ENCODE measurements around the gene ITGB7. TPM values are rescaled to one million over a fixed set of nuclear protein-coding genes. Genes with fewer than 3 reads are reported as not detected.
A peak's percentile ranks its signal among the peaks of the same experiment; 100 is the strongest.

The ITGB7 gene
- total RNA-seq, 2 experiments from 2014 or later: 168 to 169 TPM

GRCh38 chr12:53236443-53237111 is 29.5 kb upstream of the ITGB7 start:
- intact Hi-C loops (cut with micrococcal nuclease): loop anchor here (1.0 to 2.0 kb wide), 2 partner anchors 14 to 16 kb away; no protein-coding TSS in a partner anchor
- ChIA-PET POLR2A (interaction anchor here (0.9 to 2.9 kb wide), 5 partner anchors 13 to 157 kb away, joined by 3 to 18 read pairs (median 4); partner anchors contain the start of gene SPRYD3), CTCF (interaction anchor here (0.6 to 5.0 kb wide), 5 partner anchors 15 to 38 kb away, joined by 3 to 30 read pairs (median 3); partner anchors contain the start of gene ITGB7)
- peak overlapping the region; percentile 63 for H3K27ac Mint-ChIP-seq
- H3K27me3 Mint-ChIP-seq: no peaks in the 10 kb centered on the region
- no peaks in the 10 kb centered on the region for H3K9me3 Mint-ChIP-seq
- H3K36me3 Mint-ChIP-seq: no peaks in the 10 kb centered on the region
- H3K4me3 Mint-ChIP-seq: peak overlapping the region; percentile 23
- peak; percentile 75 for DNase-seq
- peaks cover 48% of the 10 kb centered on the region for H3K4me1 Mint-ChIP-seq (ENCODE audit: low read depth)

- CTCF ChIA-PET: interaction anchor here (1.5 to 5.0 kb wide), 3 partner anchors 16 to 37 kb away, joined by 3 to 30 read pairs (median 24); a partner anchor contains a TSS
- no peaks in the 10 kb centered on the region for H3K9me3 Mint-ChIP-seq
- no peaks in the 10 kb centered on the region for H3K36me3 Mint-ChIP-seq
- H3K27ac Mint-ChIP-seq: peak overlapping the region; percentile 63
- H3K4me3 Mint-ChIP-seq: peak overlapping the region; percentile 23
- H3K4me1 Mint-ChIP-seq (ENCODE audit: low read depth): peaks cover 53% of the 10 kb centered on the region
- POLR2A ChIA-PET: interaction anchor here (0.9 to 2.9 kb wide), 4 partner anchors 15 to 157 kb away, joined by 3 to 18 read pairs (median 4); partner anchors contain the start of gene SPRYD3
- peak; percentile 54 for DNase-seq
- H3K27me3 Mint-ChIP-seq: no peaks in the 10 kb centered on the region
- intact Hi-C loops (cut with micrococcal nuclease): loop anchor here (1.0 to 2.0 kb wide), 2 partner anchors 15 to 16 kb away; no protein-coding TSS in a partner anchor
Observed at GRCh38 chr12:53235742-53236442, 28.8 kb upstream of the ITGB7 start.

GRCh38 chr12:53235164-53235563 is 28.1 kb upstream of the ITGB7 start:
- POLR2A ChIA-PET: interaction anchor here (2.1 to 2.9 kb wide), 2 partner anchors 17 to 32 kb away, joined by 6 to 18 read pairs; no protein-coding TSS in a partner anchor
- H3K27me3 Mint-ChIP-seq: no peaks in the 10 kb centered on the region
- H3K4me3 Mint-ChIP-seq: no peak overlapping the region
- no peak for DNase-seq
- H3K9me3 Mint-ChIP-seq: no peaks in the 10 kb centered on the region
- H3K36me3 Mint-ChIP-seq: no peaks in the 10 kb centered on the region
- H3K4me1 Mint-ChIP-seq (ENCODE audit: low read depth): peaks cover 57% of the 10 kb centered on the region
- intact Hi-C loops (cut with micrococcal nuclease): no loop called here
- CTCF ChIA-PET: interaction anchor here (3.5 to 5.0 kb wide), 2 partner anchors 17 to 22 kb away, joined by 24 to 30 read pairs; a partner anchor contains a TSS
- peak overlapping the region; percentile 63 for H3K27ac Mint-ChIP-seq

GRCh38 chr12:53234271-53234914 is 27.3 kb upstream of the ITGB7 start:
- H3K4me1 Mint-ChIP-seq (ENCODE audit: low read depth): peaks cover 64% of the 10 kb centered on the region
- DNase-seq: peak; percentile 28
- POLR2A ChIA-PET: interaction anchor here (0.6 to 1.1 kb wide), 2 partner anchors 14 to 510 kb away, joined by 3 to 4 read pairs; no protein-coding TSS in a partner anchor

GRCh38 chr12:53233671-53234121 is 26.6 kb upstream of the ITGB7 start:
- Mint-ChIP-seq H3K4me1 (ENCODE audit: low read depth) (peaks cover 68% of the 10 kb centered on the region), H3K27ac (no peak overlapping the region), H3K4me3 (no peak overlapping the region), H3K9me3 (no peaks in the 10 kb centered on the region), H3K36me3 (no peaks in the 10 kb centered on the region), H3K27me3 (no peaks in the 10 kb centered on the region)
- intact Hi-C loops (cut with micrococcal nuclease): no loop called here
- CTCF ChIA-PET: interaction anchor here (0.6 to 5.0 kb wide), 4 partner anchors 13 to 111 kb away, joined by 3 to 30 read pairs (median 4); no protein-coding TSS in a partner anchor
- DNase-seq: no peak
- POLR2A ChIA-PET: interaction anchor here (0.6 to 1.1 kb wide), 3 partner anchors 13 to 510 kb away, joined by 3 to 4 read pairs (median 4); no protein-coding TSS in a partner anchor

More at GRCh38 chr12:53234271-53234914, 27.3 kb upstream of the ITGB7 start:
- CTCF ChIA-PET: interaction anchor here (1.9 to 5.0 kb wide), 3 partner anchors 14 to 21 kb away, joined by 6 to 30 read pairs (median 24); a partner anchor contains a TSS
- no peaks in the 10 kb centered on the region for H3K9me3 Mint-ChIP-seq
- no peak overlapping the region for H3K4me3 Mint-ChIP-seq
- intact Hi-C loops (cut with micrococcal nuclease): no loop called here
- no peaks in the 10 kb centered on the region for H3K27me3 Mint-ChIP-seq
- H3K36me3 Mint-ChIP-seq: no peaks in the 10 kb centered on the region
- H3K27ac Mint-ChIP-seq: peak overlapping the region; percentile 54

GRCh38 chr12:53232646-53233461 is 25.8 kb upstream of the ITGB7 start:
- peak; percentile 59 for DNase-seq
- Mint-ChIP-seq H3K27me3 (no peaks in the 10 kb centered on the region), H3K27ac (peak overlapping the region; percentile 91), H3K9me3 (no peaks in the 10 kb centered on the region), H3K4me3 (peak overlapping the region; percentile 86), H3K4me1 (ENCODE audit: low read depth) (peaks cover 76% of the 10 kb centered on the region), H3K36me3 (no peaks in the 10 kb centered on the region)
- intact Hi-C loops (cut with micrococcal nuclease): loop anchor here (1.0 kb wide), 1 partner anchor 12 kb away; no protein-coding TSS in a partner anchor
- ChIA-PET POLR2A (interaction anchor here (1.0 to 1.1 kb wide), 4 partner anchors 10 to 24 kb away, joined by 3 to 4 read pairs (median 4); no protein-coding TSS in a partner anchor), CTCF (interaction anchor here (0.6 to 5.0 kb wide), 5 partner anchors 12 to 112 kb away, joined by 3 to 30 read pairs (median 3); no protein-coding TSS in a partner anchor)

- Mint-ChIP-seq H3K27ac (peak within 1 kb of the TSS; percentile 91), H3K4me1 (ENCODE audit: low read depth) (peaks cover 74% of the 10 kb centered on the region), H3K27me3 (no peaks in the 10 kb centered on the region), H3K9me3 (no peaks in the 10 kb centered on the region), H3K36me3 (no peaks in the 10 kb centered on the region), H3K4me3 (peak within 1 kb of the TSS; percentile 86)
- CTCF ChIA-PET: interaction anchor here (0.7 to 1.3 kb wide), 4 partner anchors 16 to 58 kb away, joined by 3 to 5 read pairs (median 3); partner anchors contain the start of gene ESPL1
- POLR2A ChIA-PET: interaction anchor here (0.6 to 1.1 kb wide), 6 partner anchors 9 to 92 kb away, joined by 3 to 5 read pairs (median 3); no protein-coding TSS in a partner anchor
- intact Hi-C loops (cut with micrococcal nuclease): loop anchor here (1.0 kb wide), 1 partner anchor 11 kb away; no protein-coding TSS in a partner anchor
- peak; percentile 81 for DNase-seq
Observed at GRCh38 chr12:53231921-53232645, 25.0 kb upstream of the ITGB7 start, which contains the start of gene RARG. RARG (minus strand) TSS chr12:53232209; CDS start chr12:53227545, 4,664 bp downstream.

- peak overlapping the region; percentile 51 for H3K27ac Mint-ChIP-seq
- ChIA-PET CTCF (interaction anchor here (1.0 to 1.3 kb wide), 3 partner anchors 15 to 36 kb away, joined by 3 to 5 read pairs (median 3); partner anchors contain the start of gene ESPL1), POLR2A (interaction anchor here (0.6 to 1.1 kb wide), 4 partner anchors 11 to 92 kb away, joined by 3 to 5 read pairs (median 3); no protein-coding TSS in a partner anchor)
- no peak for DNase-seq
- no peaks in the 10 kb centered on the region for H3K27me3 Mint-ChIP-seq
- peak overlapping the region; percentile 61 for H3K4me3 Mint-ChIP-seq
- peaks cover 73% of the 10 kb centered on the region for H3K4me1 Mint-ChIP-seq (ENCODE audit: low read depth)
- no peaks in the 10 kb centered on the region for H3K9me3 Mint-ChIP-seq
- intact Hi-C loops (cut with micrococcal nuclease): no loop called here
- no peaks in the 10 kb centered on the region for H3K36me3 Mint-ChIP-seq
Observed at GRCh38 chr12:53231671-53231920, 24.5 kb upstream of the ITGB7 start.

- DNase-seq: no peak
- no peaks in the 10 kb centered on the region for H3K36me3 Mint-ChIP-seq
- H3K27me3 Mint-ChIP-seq: no peaks in the 10 kb centered on the region
- ChIA-PET CTCF (interaction anchor here (1.0 to 3.1 kb wide), 3 partner anchors 16 to 60 kb away, joined by 3 to 12 read pairs (median 5); no protein-coding TSS in a partner anchor), POLR2A (interaction anchor here (1.0 kb wide), 1 partner anchor 10 kb away, joined by 6 read pairs; no protein-coding TSS in a partner anchor)
- intact Hi-C loops (cut with micrococcal nuclease): no loop called here
- H3K9me3 Mint-ChIP-seq: no peaks in the 10 kb centered on the region
- peak overlapping the region; percentile 53 for H3K27ac Mint-ChIP-seq
- H3K4me1 Mint-ChIP-seq (ENCODE audit: low read depth): peaks cover 68% of the 10 kb centered on the region
- H3K4me3 Mint-ChIP-seq: peak overlapping the region; percentile 9
Observed at GRCh38 chr12:53230108-53230845, 23.2 kb upstream of the ITGB7 start.

Data from activated CD4-positive, alpha-beta memory T cell treated with anti-CD3 and anti-CD28 coated beads for 36 hours (primary cell).